GM12891 (cell line): ENCODE data around the gene ANKDD1A.

Source experiments
- PAX5 ChIP-seq: IDR thresholded peaks from 2 replicates; pipeline ENCODE4 v1.6.1; 2011; ENCODE audit warnings: low read length, moderate library complexity, mild to moderate bottlenecking; ENCODE audit not compliant: insufficient read depth, severe bottlenecking
- POLR2A ChIP-seq: IDR thresholded peaks from 2 replicates; pipeline ENCODE4 v1.6.1; 2011; ENCODE audit warnings: low read depth, low read length, control low read depth
- POLR2AphosphoS5 ChIP-seq: IDR thresholded peaks from 2 replicates; pipeline ENCODE4 v1.6.1; 2011; ENCODE audit warnings: low read depth, low read length, control low read depth
- SPI1 ChIP-seq: IDR thresholded peaks from 2 replicates; pipeline ENCODE4 v1.6.1; 2011; ENCODE audit warnings: low read depth, low read length, control low read depth
- TAF1 ChIP-seq: IDR thresholded peaks from 2 replicates; pipeline ENCODE4 v1.6.1; 2011; ENCODE audit warnings: low read depth, low read length, control low read depth

- TF ChIP-seq POLR2A (no peak), POLR2AphosphoS5 (no peak), TAF1 (no peak), SPI1 (peak; percentile 49), PAX5 (no peak)
Observed at GRCh38 chr15:64985366-64986033, 73.8 kb downstream of the ANKDD1A start.
